Measurements from ENCODE around the gene CEP43. TPM values are rescaled to one million over a fixed set of nuclear protein-coding genes. Genes with fewer than 3 reads are reported as not detected.

The CEP43 gene
- total RNA-seq, 8 experiments from 2014 or later: 9.3 to 28.4 (median 21.1) TPM

GRCh38 chr6:166998256-166999144 is 697 bp upstream of the CEP43 start:
- H3K4me3 ChIP-seq: peak overlapping the region; percentile 69 to 92 (median 77)
- 0 to 10% (median 2%) methylated on average over 2 to 10 of the region's 96 CpGs; no CpG with 5 or more reads in 7 of the 10 experiments for WGBS, 10 experiments
- peak overlapping the region in 1 of 2 donors; percentile 12 for H3K27ac ChIP-seq
- in situ Hi-C loops (cut with MboI; ENCODE audit: low pct_unique_long_range_greater_than_20kb in 2 of 9, low sequenced_read_pairs in 9 of 9, unreplicated experiment in 9 of 9): loop anchor here in 4 of 9 experiments (10.0 to 25.0 kb wide), 3 partner anchors 211 to 224 kb away; no protein-coding TSS in a partner anchor
- peak in 3 of 8 experiments; percentile 1 to 6 (median 4) for ATAC-seq (replicated peaks in 6 of 8)
- peaks cover 11 to 16% of the 10 kb centered on the region in 2 donors for H3K4me1 ChIP-seq (replicated peaks in 1 of 2)

GRCh38 chr6:166999884-167000253 is 672 bp downstream of the CEP43 start:
- Histone ChIP-seq H3K27ac (peak overlapping the region; percentile 76 to 95), H3K4me3 (peak overlapping the region; percentile 69 to 92 (median 77)), H3K4me1 (replicated peaks in 1 of 2) (peaks cover 11 to 16% of the 10 kb centered on the region in 2 donors)
- WGBS, 10 experiments: 0 to 13% (median 1%) methylated on average over 2 to 7 of the region's 10 CpGs; no CpG with 5 or more reads in 1 of the 10 experiments
- in situ Hi-C loops (cut with MboI; ENCODE audit: low pct_unique_long_range_greater_than_20kb in 2 of 9, low sequenced_read_pairs in 9 of 9, unreplicated experiment in 9 of 9): loop anchor here in 4 of 9 experiments (10.0 to 25.0 kb wide), 3 partner anchors 213 to 225 kb away; no protein-coding TSS in a partner anchor
- ATAC-seq (replicated peaks in 6 of 8): no peak

- in situ Hi-C loops (cut with MboI; ENCODE audit: low pct_unique_long_range_greater_than_20kb in 2 of 9, low sequenced_read_pairs in 9 of 9, unreplicated experiment in 9 of 9): no loop called here
- no peak for ATAC-seq (replicated peaks in 6 of 8)
- WGBS, 10 experiments: 50 to 100% (median 80%) methylated on average over 1 to 2 of the region's 2 CpGs; no CpG with 5 or more reads in 5 of the 10 experiments
- Histone ChIP-seq H3K4me1 (replicated peaks in 1 of 2) (peaks cover 11 to 16% of the 10 kb centered on the region in 2 donors), H3K27ac (no peak overlapping the region), H3K4me3 (peak overlapping the region in 3 of 5 donors; percentile 5 to 92 (median 77))
Observed at GRCh38 chr6:167000759-167001158, 1.6 kb downstream of the CEP43 start.

- no peak for ATAC-seq (replicated peaks in 6 of 8)
- H3K27ac ChIP-seq: no peak overlapping the region
- no peak overlapping the region for H3K4me3 ChIP-seq
- 64 to 100% (median 97%) methylated on average over 1 to 12 of the region's 12 CpGs; no CpG with 5 or more reads in 1 of the 10 experiments for WGBS, 10 experiments
- in situ Hi-C loops (cut with MboI; ENCODE audit: low pct_unique_long_range_greater_than_20kb in 2 of 9, low sequenced_read_pairs in 9 of 9, unreplicated experiment in 9 of 9): no loop called here
- peaks cover 5 to 12% of the 10 kb centered on the region in 2 donors for H3K4me1 ChIP-seq (replicated peaks in 1 of 2)
Observed at GRCh38 chr6:167005350-167006159, 6.4 kb downstream of the CEP43 start.

GRCh38 chr6:167007985-167008384 is 8.8 kb downstream of the CEP43 start:
- in situ Hi-C loops (cut with MboI; ENCODE audit: low pct_unique_long_range_greater_than_20kb in 2 of 9, low sequenced_read_pairs in 9 of 9, unreplicated experiment in 9 of 9): no loop called here
- WGBS, 10 experiments: 86 to 100% (median 95%) methylated on average over 4 of the region's 4 CpGs; no CpG with 5 or more reads in 1 of the 10 experiments
- no peak overlapping the region for H3K4me3 ChIP-seq
- no peak for ATAC-seq (replicated peaks in 6 of 8)
- H3K27ac ChIP-seq: no peak overlapping the region
- no peaks in the 10 kb centered on the region for H3K4me1 ChIP-seq (replicated peaks in 1 of 2)

- no peak overlapping the region for H3K27ac ChIP-seq
- no peak overlapping the region for H3K4me3 ChIP-seq
- WGBS, 10 experiments: 100% methylated on average over 1 of the region's 1 CpG; no CpG with 5 or more reads in 6 of the 10 experiments
- no peaks in the 10 kb centered on the region for H3K4me1 ChIP-seq (replicated peaks in 1 of 2)
- in situ Hi-C loops (cut with MboI; ENCODE audit: low pct_unique_long_range_greater_than_20kb in 2 of 9, low sequenced_read_pairs in 9 of 9, unreplicated experiment in 9 of 9): no loop called here
- no peak for ATAC-seq (replicated peaks in 6 of 8)
Observed at GRCh38 chr6:167013067-167013466, 13.9 kb downstream of the CEP43 start.

GRCh38 chr6:167013946-167014345 is 14.7 kb downstream of the CEP43 start:
- 89 to 100% (median 97%) methylated on average over 1 to 4 of the region's 4 CpGs for WGBS, 10 experiments
- Histone ChIP-seq H3K4me1 (replicated peaks in 1 of 2) (no peaks in the 10 kb centered on the region), H3K4me3 (no peak overlapping the region), H3K27ac (no peak overlapping the region)
- in situ Hi-C loops (cut with MboI; ENCODE audit: low pct_unique_long_range_greater_than_20kb in 2 of 9, low sequenced_read_pairs in 9 of 9, unreplicated experiment in 9 of 9): no loop called here
- ATAC-seq (replicated peaks in 6 of 8): no peak

GRCh38 chr6:167015302-167015701 is 16.1 kb downstream of the CEP43 start:
- no peak for ATAC-seq (replicated peaks in 6 of 8)
- in situ Hi-C loops (cut with MboI; ENCODE audit: low pct_unique_long_range_greater_than_20kb in 2 of 9, low sequenced_read_pairs in 9 of 9, unreplicated experiment in 9 of 9): no loop called here
- H3K4me1 ChIP-seq (replicated peaks in 1 of 2): no peaks in the 10 kb centered on the region
- no peak overlapping the region for H3K27ac ChIP-seq
- no peak overlapping the region for H3K4me3 ChIP-seq
- 90 to 100% (median 98%) methylated on average over 2 to 9 of the region's 9 CpGs; no CpG with 5 or more reads in 2 of the 10 experiments for WGBS, 10 experiments

- H3K27ac ChIP-seq: no peak overlapping the region
- H3K4me3 ChIP-seq: no peak overlapping the region
- in situ Hi-C loops (cut with MboI; ENCODE audit: low pct_unique_long_range_greater_than_20kb in 2 of 9, low sequenced_read_pairs in 9 of 9, unreplicated experiment in 9 of 9): no loop called here
- ATAC-seq (replicated peaks in 6 of 8): no peak
- H3K4me1 ChIP-seq (replicated peaks in 1 of 2): no peaks in the 10 kb centered on the region
- 91 to 100% (median 98%) methylated on average over 2 to 3 of the region's 3 CpGs; no CpG with 5 or more reads in 1 of the 10 experiments for WGBS, 10 experiments
Observed at GRCh38 chr6:167020206-167020605, 21.0 kb downstream of the CEP43 start.

GRCh38 chr6:167027308-167027707 is 28.1 kb downstream of the CEP43 start:
- no peak for ATAC-seq (replicated peaks in 6 of 8)
- WGBS, 10 experiments: 67 to 100% (median 82%) methylated on average over 1 to 2 of the region's 3 CpGs; no CpG with 5 or more reads in 4 of the 10 experiments
- Histone ChIP-seq H3K4me3 (no peak overlapping the region), H3K4me1 (replicated peaks in 1 of 2) (no peaks in the 10 kb centered on the region), H3K27ac (no peak overlapping the region)
- in situ Hi-C loops (cut with MboI; ENCODE audit: low pct_unique_long_range_greater_than_20kb in 2 of 9, low sequenced_read_pairs in 9 of 9, unreplicated experiment in 9 of 9): no loop called here

- Histone ChIP-seq H3K4me3 (no peak overlapping the region), H3K27ac (no peak overlapping the region), H3K4me1 (replicated peaks in 1 of 2) (no peaks in the 10 kb centered on the region)
- WGBS, 10 experiments: 83 to 100% (median 92%) methylated on average over 1 to 6 of the region's 6 CpGs; no CpG with 5 or more reads in 1 of the 10 experiments
- peak in 1 of 8 experiments; percentile 63 for ATAC-seq (replicated peaks in 6 of 8)
- in situ Hi-C loops (cut with MboI; ENCODE audit: low pct_unique_long_range_greater_than_20kb in 2 of 9, low sequenced_read_pairs in 9 of 9, unreplicated experiment in 9 of 9): no loop called here
Observed at GRCh38 chr6:167027772-167028171, 28.6 kb downstream of the CEP43 start.

GRCh38 chr6:167030222-167031072 is 31.2 kb downstream of the CEP43 start:
- WGBS, 10 experiments: 67 to 100% (median 97%) methylated on average over 1 to 7 of the region's 11 CpGs; no CpG with 5 or more reads in 1 of the 10 experiments
- Histone ChIP-seq H3K4me1 (replicated peaks in 1 of 2) (no peaks in the 10 kb centered on the region), H3K4me3 (no peak overlapping the region), H3K27ac (no peak overlapping the region)
- ATAC-seq (replicated peaks in 6 of 8): no peak
- in situ Hi-C loops (cut with MboI; ENCODE audit: low pct_unique_long_range_greater_than_20kb in 2 of 9, low sequenced_read_pairs in 9 of 9, unreplicated experiment in 9 of 9): no loop called here

Data from motor neuron (in vitro differentiated cells).